ENCODE results near the gene ST8SIA5.

Gene ST8SIA5

GRCh38 chr18:46672062-46672970, 84.5 kb downstream of the ST8SIA5 start:
- no peak for DNase-seq (ENCODE audit: low read depth, low spot score)

GRCh38 chr18:46668694-46669093, 88.2 kb downstream of the ST8SIA5 start:
- DNase-seq (ENCODE audit: low read depth, low spot score) = no peak

GRCh38 chr18:46668135-46668534, 88.7 kb downstream of the ST8SIA5 start:
- DNase-seq (ENCODE audit: low read depth, low spot score) = no peak

GRCh38 chr18:46663539-46663938, 93.3 kb downstream of the ST8SIA5 start:
- DNase-seq (ENCODE audit: low read depth, low spot score) = no peak

GRCh38 chr18:46660957-46661749, 95.7 kb downstream of the ST8SIA5 start:
- no peak for DNase-seq (ENCODE audit: low read depth, low spot score)

- DNase-seq (ENCODE audit: low read depth, low spot score) = no peak
Observed at GRCh38 chr18:46659484-46659883, 97.4 kb downstream of the ST8SIA5 start.

GRCh38 chr18:46657115-46657955, 99.5 kb downstream of the ST8SIA5 start, which contains the start of gene LOXHD1:
Gene LOXHD1 (minus strand): TSS chr18:46657220. CDS start chr18:46657033, 187 bp downstream.
- DNase-seq (ENCODE audit: low read depth, low spot score) = no peak

- DNase-seq (ENCODE audit: low read depth, low spot score) = no peak
Observed at GRCh38 chr18:46656326-46657114, 100.3 kb downstream of the ST8SIA5 start.

- DNase-seq (ENCODE audit: low read depth, low spot score) = no peak
Observed at GRCh38 chr18:46652372-46652771, 104.5 kb downstream of the ST8SIA5 start.

GRCh38 chr18:46650681-46651080, 106.2 kb downstream of the ST8SIA5 start:
- DNase-seq (ENCODE audit: low read depth, low spot score) = no peak

- DNase-seq (ENCODE audit: low read depth, low spot score) = no peak
Observed at GRCh38 chr18:46649071-46649862, 107.6 kb downstream of the ST8SIA5 start.

GRCh38 chr18:46646468-46646867, 110.4 kb downstream of the ST8SIA5 start:
- no peak for DNase-seq (ENCODE audit: low read depth, low spot score)

- DNase-seq (ENCODE audit: low read depth, low spot score) = no peak
Observed at GRCh38 chr18:46642561-46642960, 114.3 kb downstream of the ST8SIA5 start.

GRCh38 chr18:46641917-46642316, 114.9 kb downstream of the ST8SIA5 start:
- DNase-seq (ENCODE audit: low read depth, low spot score) = no peak

GRCh38 chr18:46639386-46639785, 117.5 kb downstream of the ST8SIA5 start:
- no peak for DNase-seq (ENCODE audit: low read depth, low spot score)

GRCh38 chr18:46636040-46636630, 120.7 kb downstream of the ST8SIA5 start:
- no peak for DNase-seq (ENCODE audit: low read depth, low spot score)

GRCh38 chr18:46632401-46633071, 124.3 kb downstream of the ST8SIA5 start:
- no peak for DNase-seq (ENCODE audit: low read depth, low spot score)

- no peak for DNase-seq (ENCODE audit: low read depth, low spot score)
Observed at GRCh38 chr18:46630991-46631390, 125.9 kb downstream of the ST8SIA5 start.

GRCh38 chr18:46630160-46630559, 126.7 kb downstream of the ST8SIA5 start:
- no peak for DNase-seq (ENCODE audit: low read depth, low spot score)

Data from activated naive CD8-positive, alpha-beta T cell treated with anti-CD3 and anti-CD28 coated beads, Interleukin-2, amount 50 U/mL, for 16 hours (primary cell).